GM18499 (cell line): Measurements from ENCODE around the gene SLC32A1.

Experiments
- ATAC-seq: cut with Tn5 transposase; IDR thresholded peaks from one replicate; pipeline ENCODE4 v1.9.1; 2021; ENCODE audit warnings: moderate number of reproducible peaks; ENCODE audit not compliant: insufficient read depth, unreplicated experiment

Gene SLC32A1

DNA sequence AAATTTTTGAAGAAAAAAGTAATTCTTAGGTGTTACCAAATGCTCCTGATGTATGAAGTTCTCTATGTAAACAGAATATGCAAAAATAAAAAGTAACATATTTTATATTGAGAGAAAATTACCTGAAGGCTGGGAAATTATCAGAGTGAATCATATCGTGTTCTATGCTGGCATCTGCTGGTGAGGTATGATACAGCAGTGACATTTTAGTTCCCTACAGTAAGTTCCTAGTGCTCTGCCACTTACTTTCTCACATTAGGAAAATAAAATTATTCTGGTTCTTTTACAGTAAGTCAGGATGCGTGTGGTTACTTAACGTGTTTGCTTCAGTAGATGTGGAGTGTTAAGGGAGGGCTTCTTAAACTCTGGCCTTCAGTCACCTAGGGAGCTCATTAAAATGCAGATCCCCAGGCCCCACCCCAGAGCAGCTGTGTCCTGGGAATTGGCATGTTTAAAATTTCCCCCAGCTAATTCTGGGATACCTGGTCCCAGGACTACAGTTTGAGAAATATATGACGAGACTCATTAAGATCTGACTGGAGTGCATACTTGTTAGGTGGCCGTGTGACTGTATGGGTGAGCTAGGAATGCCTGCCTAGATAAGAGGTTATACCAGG is 27.2 kb downstream of the SLC32A1 start:
- no peak for ATAC-seq

DNA sequence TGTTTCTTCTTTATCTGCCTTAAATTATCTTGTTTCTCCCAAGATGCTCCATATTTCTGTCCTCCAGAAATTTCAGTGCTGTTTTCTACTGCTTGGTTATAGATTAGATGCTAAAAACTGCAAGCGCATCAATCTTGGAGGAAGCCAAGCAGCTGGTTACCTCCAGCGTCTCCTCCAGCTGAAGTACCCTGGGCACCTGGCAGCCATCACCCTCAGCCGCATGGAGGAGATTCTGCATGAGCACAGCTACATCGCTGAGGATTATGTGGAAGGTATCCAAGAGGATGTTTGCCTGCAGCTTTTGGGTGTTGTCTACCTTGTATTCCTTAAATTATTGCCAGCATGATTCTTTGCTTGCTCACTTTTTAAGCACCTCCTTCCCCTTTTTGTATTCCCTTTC is 27.7 kb downstream of the SLC32A1 start:
- ATAC-seq = no peak

- no peak for ATAC-seq
Observed at GRCh38 chr20:38754924-38755323, 30.6 kb downstream of the SLC32A1 start.

DNA sequence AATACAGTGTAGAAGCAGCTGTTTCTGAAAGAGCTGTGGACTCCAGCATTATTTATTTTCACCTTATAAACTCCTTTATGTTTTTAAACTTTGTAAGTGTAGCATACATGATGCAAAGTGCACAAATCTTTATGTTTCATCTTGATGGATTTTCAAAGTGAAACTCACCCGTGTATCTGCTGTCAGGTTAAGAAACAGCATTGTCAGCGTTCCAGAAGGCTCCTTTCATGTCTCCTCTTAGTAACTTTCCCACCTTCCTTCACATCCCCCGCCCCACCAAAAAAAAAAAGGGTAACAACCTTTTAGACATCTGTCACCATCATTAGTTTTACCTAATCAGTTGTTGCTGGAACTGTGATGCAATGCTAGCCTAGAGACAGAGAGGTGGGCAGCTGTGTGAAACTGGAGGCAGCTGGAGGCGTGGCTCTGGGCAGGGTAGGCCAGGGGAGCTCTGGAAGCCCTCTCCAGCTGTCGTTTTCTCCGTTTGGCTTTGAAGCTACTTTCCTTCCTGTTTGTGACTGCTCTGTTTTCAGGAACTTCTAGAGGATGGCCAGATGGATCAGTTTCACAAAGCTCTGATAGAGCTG is 31.1 kb downstream of the SLC32A1 start:
- ATAC-seq = no peak

DNA sequence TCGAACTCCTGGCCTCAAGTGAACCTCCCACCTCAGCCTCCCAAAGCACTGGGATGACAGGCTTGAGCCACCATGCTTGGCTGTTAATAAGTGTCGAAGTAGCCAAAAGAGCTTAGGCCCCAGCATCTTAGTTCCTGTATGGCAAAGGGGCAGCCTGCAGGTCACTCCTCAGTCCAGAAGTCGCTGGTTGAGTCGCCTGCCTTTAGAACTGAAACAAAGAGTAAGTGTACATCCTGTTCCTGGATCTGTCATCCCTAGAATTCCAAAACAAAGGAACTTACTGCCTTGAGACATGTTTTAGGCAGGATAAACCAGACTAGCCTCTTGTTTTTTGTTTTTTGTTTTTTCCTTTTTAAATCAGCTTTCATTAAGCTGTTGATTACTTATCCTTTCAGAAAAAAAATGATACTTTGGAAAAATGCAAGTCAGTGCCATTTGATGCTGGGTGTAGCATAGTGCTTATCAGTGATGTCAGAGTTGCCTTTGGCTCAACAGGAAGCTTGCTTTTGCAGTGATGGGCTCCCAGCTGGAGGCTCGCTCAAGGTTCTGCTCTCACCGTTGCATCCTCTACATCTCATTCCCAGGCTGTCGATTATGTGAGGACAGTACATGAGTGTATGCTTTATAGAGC is 33.0 kb downstream of the SLC32A1 start:
- ATAC-seq = no peak

- ATAC-seq = no peak
Observed at GRCh38 chr20:38759106-38759505, 34.8 kb downstream of the SLC32A1 start.

DNA sequence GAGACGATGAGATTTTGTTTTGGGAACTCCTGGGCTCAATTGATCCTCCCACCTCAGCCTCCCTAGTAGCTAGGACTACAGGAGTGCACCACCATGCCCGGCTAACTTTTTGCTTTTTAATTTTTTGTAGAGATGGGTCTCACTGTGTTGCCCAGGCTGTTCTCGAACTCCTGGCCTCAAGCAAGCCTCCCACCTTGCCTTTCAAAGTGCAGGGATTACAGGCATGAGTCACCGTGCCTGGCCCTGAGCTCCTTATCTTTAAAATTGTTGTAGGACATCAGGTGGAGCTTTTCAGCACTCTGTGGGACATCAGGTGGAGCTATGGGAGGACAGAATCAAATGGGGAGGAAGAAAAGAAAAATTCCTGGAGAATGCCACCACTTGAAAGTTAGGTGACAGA is 36.7 kb downstream of the SLC32A1 start:
- no peak for ATAC-seq

DNA sequence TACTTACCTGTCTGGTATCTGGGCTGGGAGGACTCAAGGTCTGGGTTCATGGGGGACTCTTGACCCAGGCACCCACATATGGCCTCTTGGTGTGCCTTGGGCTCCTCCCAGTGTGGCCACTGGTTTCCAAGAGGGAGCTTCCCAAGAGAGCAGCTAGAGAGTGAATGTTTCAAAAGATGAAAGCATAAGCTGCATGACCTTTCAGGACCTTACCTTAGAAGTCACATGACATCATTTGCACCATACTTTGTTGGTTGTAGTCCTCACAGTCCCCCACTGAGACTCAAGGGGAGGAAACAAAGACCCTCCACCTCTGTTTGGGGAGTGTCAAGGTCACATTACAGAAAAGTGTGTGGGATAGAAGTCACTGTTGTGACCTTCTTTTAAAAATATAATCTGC is 37.9 kb downstream of the SLC32A1 start:
- no peak for ATAC-seq

GRCh38 chr20:38763616-38764015 is 39.3 kb downstream of the SLC32A1 start:
- ATAC-seq = no peak

GRCh38 chr20:38764567-38765318 is 40.5 kb downstream of the SLC32A1 start:
- ATAC-seq = no peak

- no peak for ATAC-seq
Observed at GRCh38 chr20:38766071-38766470, 41.8 kb downstream of the SLC32A1 start.

DNA sequence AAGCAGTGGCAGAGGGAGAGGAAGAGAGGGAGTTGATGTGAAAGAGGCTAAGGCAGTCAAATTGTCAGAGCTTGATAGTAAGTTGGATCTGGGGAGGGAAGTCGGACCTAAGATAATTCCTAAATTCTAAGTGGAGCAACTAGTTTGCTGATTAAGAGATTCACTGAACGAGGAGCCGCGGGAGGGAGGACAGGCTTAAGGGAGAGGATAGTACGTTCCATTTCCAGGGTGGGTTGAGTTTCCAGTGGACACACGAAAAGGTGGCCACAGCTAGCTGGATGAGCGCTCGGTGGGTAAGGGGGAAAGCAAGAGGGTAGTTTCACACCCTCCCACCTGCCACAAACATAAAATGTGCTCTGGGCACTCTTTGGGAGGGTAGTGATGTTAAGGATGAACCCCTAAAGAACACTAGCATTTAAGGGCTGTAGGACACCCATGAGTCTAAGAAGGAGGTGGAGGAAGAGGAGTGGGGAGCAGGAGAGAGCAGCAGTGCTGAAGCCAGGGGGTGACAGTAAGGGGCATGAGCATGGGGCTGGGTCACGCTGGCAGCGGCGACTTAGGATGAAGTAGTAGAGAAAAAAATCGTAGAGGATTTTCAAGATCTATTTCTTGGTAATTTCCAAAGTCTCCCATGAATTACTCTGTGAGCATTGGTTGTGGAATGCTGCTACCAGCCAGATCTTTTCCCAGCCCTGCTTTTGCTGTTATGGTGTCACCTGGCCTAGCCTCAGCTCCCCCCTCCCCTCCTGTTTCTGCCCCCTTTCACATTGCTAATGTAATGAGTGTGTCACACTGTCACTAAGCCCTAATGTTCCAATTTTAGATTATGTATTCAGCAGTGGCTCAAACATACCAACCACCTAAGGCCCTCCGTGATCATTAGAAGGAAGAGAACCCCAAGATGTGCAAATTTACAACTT is 45.4 kb downstream of the SLC32A1 start:
- ATAC-seq = no peak

DNA sequence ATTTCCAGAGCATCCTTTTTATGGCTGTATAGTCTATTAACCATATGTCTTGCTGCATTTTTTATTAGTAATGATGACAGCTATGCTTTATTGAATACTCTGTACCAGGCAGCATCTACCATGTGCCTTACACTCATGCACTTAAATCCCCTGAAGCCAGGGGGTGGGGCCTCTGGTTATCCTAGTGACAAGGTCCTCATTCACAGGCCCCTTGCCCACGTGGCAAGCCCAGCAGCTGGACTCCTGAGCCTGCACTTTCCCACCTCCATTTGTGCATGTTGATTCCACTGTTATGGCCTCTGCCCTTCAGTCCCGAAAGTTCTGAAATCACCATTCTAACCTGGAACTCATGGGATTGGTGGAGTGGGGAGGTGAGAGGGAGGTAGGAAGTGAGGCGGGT is 46.3 kb downstream of the SLC32A1 start:
- ATAC-seq = no peak

GRCh38 chr20:38770970-38771369 is 46.7 kb downstream of the SLC32A1 start:
- no peak for ATAC-seq

DNA sequence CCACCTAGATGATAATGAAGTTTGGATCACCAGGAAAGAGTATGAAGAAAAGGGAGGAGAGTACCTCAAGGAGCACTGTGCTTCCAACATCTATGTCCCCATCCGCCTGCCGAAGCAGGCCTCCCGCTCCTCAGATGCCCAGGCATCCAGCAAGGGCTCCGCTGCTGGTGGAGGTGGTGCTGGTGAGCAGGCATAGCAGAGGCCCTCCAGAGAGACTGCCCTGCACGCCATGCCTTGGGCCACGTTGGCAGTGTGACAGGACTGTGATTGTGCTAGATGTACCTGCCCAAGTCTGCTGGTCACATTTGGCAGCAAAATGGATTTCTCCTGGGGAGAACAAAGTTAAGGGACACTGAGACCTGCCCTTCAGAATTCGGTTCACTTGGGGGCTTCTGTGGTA is 47.3 kb downstream of the SLC32A1 start:
- no peak for ATAC-seq

GRCh38 chr20:38774167-38774566 is 49.9 kb downstream of the SLC32A1 start:
- no peak for ATAC-seq

GRCh38 chr20:38776363-38776762 is 52.1 kb downstream of the SLC32A1 start:
- ATAC-seq = no peak
